Measurements from ENCODE around the gene GATA3. TPM values are rescaled to one million over a fixed set of nuclear protein-coding genes. Genes with fewer than 3 reads are reported as not detected.

Gene GATA3
- total RNA-seq, 1 donor from 2014 or later, result 63.6 TPM

DNA sequence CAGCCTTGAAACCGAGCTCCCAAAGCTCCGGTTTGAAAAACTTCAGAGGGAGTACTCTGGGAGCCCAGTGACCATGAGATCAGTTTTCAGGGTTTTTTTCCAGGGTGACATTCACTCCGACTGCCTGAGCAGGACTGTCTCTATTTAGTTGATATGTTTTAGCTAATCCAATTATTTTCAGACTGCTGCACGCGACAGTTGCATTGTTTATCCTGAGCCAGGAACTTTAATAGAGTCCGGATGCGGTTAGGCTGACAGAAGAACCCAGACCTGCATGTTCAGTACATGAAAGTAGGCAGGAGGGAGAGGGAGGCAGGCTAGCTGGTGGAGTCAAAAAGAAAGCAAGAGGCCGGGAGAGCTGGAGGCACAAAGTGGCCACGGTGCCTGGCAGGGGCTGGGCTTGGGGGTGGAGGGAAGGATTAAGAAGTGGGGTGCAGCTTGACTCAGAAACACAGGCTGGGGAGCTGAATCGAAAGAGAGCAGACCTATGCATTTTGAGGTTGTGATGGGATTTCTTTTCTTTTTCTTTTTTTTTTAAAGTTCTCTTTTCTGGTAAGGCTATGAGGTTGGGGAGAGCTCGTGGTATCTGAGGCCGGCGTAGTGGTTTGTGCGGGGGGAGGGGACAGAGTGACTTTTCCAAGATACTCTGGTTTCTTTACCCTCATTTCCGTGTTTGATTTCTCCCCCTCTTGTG, 5.7 kb downstream of the GATA3 start:
- Mint-ChIP-seq H3K27ac (peak overlapping the region; percentile 97), H3K4me3 (peak overlapping the region; percentile 96), H3K4me1 (peaks cover 83% of the 10 kb centered on the region), H3K9me3 (no peaks in the 10 kb centered on the region), H3K27me3 (ENCODE audit: low read depth) (peaks cover 3% of the 10 kb centered on the region), H3K36me3 (peaks cover 23% of the 10 kb centered on the region)
- DNase-seq (ENCODE audit: low spot score in 2 of 2, unreplicated experiment in 2 of 2), result no peak
- TF ChIP-seq, protein P1, sequence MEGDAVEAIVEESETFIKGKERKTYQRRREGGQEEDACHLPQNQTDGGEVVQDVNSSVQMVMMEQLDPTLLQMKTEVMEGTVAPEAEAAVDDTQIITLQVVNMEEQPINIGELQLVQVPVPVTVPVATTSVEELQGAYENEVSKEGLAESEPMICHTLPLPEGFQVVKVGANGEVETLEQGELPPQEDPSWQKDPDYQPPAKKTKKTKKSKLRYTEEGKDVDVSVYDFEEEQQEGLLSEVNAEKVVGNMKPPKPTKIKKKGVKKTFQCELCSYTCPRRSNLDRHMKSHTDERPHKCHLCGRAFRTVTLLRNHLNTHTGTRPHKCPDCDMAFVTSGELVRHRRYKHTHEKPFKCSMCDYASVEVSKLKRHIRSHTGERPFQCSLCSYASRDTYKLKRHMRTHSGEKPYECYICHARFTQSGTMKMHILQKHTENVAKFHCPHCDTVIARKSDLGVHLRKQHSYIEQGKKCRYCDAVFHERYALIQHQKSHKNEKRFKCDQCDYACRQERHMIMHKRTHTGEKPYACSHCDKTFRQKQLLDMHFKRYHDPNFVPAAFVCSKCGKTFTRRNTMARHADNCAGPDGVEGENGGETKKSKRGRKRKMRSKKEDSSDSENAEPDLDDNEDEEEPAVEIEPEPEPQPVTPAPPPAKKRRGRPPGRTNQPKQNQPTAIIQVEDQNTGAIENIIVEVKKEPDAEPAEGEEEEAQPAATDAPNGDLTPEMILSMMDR (IDR thresholded peaks at IDR 0.05; ENCODE audit: unreplicated experiment), result no peak

DNA sequence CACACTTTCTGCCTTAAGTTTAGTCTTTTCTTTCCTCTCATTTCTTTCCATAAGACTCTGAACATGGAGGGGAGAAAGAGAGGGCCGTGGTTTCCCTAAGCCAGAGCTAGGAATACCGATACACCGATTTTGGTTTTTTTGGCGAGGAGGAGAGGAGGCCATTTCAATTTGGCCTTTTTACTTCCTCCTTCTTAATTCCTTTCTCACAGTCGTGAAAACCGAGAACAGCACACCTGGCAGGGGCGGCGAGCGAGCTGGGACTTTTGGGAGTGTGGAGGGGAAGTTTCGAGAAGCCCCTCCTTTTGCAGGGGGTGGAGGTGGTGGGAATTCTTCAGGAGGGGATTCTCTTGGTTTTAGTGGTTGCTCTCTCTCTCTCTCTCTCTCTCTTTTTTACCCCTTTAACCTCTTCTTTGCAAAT, 6.2 kb downstream of the GATA3 start:
- TF ChIP-seq, protein P1 (IDR thresholded peaks at IDR 0.05; ENCODE audit: unreplicated experiment), result no peak
- Mint-ChIP-seq H3K9me3 (no peaks in the 10 kb centered on the region), H3K4me1 (peaks cover 87% of the 10 kb centered on the region), H3K27ac (peak overlapping the region; percentile 97), H3K27me3 (ENCODE audit: low read depth) (peaks cover 3% of the 10 kb centered on the region), H3K36me3 (peaks cover 26% of the 10 kb centered on the region), H3K4me3 (peak overlapping the region; percentile 96)
- DNase-seq (ENCODE audit: low spot score in 2 of 2, unreplicated experiment in 2 of 2), result no peak

DNA sequence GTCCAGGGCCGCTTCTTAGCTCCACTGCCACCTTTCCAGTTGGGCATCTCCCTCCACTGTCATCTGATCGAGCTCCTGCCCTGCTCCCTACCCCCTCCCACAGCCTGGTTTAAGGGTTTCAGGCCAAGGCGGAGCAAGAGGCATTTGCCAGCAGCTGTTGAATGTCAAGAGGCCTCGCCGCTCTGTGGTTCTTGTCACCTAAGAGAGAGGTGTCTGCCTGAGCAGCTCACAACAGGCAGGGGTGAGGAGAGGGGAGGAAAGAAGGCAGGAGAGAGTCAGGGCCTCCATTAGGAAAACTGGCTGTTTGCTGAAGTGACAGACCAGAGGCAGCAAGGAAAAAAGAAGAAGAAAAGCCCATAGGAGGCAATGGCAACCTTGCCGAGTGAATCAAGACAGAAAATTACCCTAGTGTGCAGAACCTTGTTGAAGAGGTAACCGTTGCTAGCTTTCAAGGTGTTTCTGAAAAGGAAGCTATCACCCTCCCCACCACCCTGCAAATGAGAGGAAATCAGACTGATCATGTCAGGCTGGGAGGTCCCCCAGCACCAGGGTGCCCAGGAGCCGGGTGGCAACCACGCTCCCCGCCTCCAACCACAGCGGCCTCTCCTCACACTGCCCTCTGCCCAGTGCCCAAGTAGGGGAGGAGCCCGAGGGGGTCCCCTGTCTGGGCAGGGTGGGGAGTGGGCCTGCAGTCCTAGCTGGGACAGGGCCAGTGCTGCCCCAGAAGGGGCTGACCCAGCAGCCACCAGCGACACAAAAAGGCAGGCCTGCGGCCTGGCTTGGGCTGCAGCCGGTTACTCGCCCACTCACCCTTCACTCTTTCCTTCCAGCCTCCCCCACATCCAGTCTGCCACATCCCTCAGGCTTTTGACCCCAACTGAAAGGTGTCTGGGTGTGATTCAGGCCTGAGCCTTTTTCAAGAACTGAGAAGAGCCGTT, 7.1 kb downstream of the GATA3 start:
- H3K27me3 Mint-ChIP-seq (ENCODE audit: low read depth), result peaks cover 2% of the 10 kb centered on the region
- peak overlapping the region; percentile 96 for H3K4me3 Mint-ChIP-seq
- H3K4me1 Mint-ChIP-seq, result peaks cover 92% of the 10 kb centered on the region
- H3K9me3 Mint-ChIP-seq, result no peaks in the 10 kb centered on the region
- TF ChIP-seq, protein P1 (IDR thresholded peaks at IDR 0.05; ENCODE audit: unreplicated experiment), result no peak
- peaks cover 31% of the 10 kb centered on the region for H3K36me3 Mint-ChIP-seq
- peak overlapping the region; percentile 69 for H3K27ac Mint-ChIP-seq
- DNase-seq (ENCODE audit: low spot score in 2 of 2, unreplicated experiment in 2 of 2), result no peak

DNA sequence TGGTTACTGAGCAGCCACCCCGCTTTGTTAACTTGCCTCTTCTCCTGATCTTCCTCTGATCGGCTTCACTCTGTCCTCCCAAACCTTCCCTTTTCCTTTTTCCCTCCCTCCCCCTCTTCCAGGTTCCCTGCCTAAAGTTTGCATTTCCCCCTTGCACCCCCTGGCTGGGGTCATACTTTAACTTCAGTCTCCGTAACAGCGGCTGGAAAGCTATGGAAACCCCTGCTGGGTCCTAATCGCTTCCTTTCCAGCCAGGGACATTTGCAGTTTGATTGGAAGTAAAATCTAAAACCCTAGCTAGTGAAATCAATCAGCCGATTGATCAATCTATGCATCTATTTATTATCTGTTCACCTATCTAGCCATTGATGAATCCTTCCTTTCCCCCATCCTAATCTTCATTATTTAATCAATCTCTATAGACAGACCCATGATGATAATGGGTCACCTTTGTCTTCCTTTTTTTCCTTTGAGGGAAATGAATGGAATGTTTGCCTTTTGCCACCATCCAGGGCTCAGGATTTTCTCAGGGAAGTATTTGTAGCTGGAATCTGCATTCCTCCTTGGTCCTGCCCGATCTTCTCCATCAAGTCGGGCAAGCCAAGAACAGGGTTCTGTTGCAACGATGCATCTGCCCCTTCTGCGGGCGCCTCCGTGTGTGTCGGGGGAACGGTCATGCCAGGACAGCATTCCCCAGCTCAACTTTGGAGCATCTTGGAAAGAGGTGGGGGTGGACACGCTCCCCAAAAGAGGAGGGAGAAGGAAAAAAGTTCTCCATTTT, 8.8 kb downstream of the GATA3 start:
- TF ChIP-seq, protein P1 (IDR thresholded peaks at IDR 0.05; ENCODE audit: unreplicated experiment), result no peak
- Mint-ChIP-seq H3K27me3 (ENCODE audit: low read depth) (no peaks in the 10 kb centered on the region), H3K36me3 (peaks cover 39% of the 10 kb centered on the region), H3K4me1 (peaks cover 74% of the 10 kb centered on the region), H3K27ac (peak overlapping the region; percentile 86), H3K4me3 (peak overlapping the region; percentile 42), H3K9me3 (no peaks in the 10 kb centered on the region)
- DNase-seq (ENCODE audit: low spot score in 2 of 2, unreplicated experiment in 2 of 2), result no peak

DNA sequence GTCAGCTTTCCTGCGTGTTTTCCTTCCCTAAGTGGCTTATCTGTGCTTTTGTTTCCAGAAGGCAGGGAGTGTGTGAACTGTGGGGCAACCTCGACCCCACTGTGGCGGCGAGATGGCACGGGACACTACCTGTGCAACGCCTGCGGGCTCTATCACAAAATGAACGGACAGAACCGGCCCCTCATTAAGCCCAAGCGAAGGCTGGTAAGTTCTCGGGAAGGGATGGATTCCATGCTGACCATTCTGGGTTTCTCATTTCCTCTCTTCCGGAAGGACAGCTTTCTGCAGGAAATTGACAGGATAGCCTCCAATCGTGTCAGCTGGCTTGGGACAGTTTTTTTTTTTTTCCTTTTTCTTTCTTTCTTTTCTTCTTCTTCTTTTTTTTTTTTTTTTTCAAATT, 9.4 kb downstream of the GATA3 start:
- DNase-seq (ENCODE audit: low spot score in 2 of 2, unreplicated experiment in 2 of 2), result no peak
- Mint-ChIP-seq H3K36me3 (peaks cover 39% of the 10 kb centered on the region), H3K4me1 (peaks cover 68% of the 10 kb centered on the region), H3K9me3 (no peaks in the 10 kb centered on the region), H3K4me3 (peak overlapping the region; percentile 11), H3K27me3 (ENCODE audit: low read depth) (no peaks in the 10 kb centered on the region), H3K27ac (peak overlapping the region; percentile 63)
- TF ChIP-seq, protein P1 (IDR thresholded peaks at IDR 0.05; ENCODE audit: unreplicated experiment), result no peak
